GM12872 (cell line): ENCODE data around the gene SERPINE1.

Source experiments
- CTCF ChIP-seq: IDR thresholded peaks from 3 replicates; pipeline ENCODE4 v1.5.1; 2011; ENCODE audit warnings: low read depth, mild to moderate bottlenecking, low read length, moderate library complexity; ENCODE audit not compliant: insufficient read depth

The SERPINE1 gene

DNA sequence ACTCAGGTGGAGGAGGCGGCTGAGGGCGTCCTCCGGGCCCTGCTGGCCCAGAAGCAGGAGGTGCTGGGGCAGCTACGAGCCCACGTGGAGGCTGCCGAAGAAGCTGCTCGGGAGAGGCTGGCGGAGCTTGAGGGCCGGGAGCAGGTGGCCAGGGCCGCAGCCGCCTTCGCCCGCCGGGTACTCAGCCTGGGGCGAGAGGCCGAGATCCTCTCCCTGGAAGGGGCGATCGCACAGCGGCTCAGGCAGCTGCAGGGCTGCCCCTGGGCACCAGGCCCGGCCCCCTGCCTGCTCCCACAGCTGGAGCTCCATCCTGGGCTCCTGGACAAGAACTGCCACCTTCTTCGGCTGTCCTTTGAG, 38.9 kb upstream of the SERPINE1 start:
- TF ChIP-seq CTCF, result no peak

DNA sequence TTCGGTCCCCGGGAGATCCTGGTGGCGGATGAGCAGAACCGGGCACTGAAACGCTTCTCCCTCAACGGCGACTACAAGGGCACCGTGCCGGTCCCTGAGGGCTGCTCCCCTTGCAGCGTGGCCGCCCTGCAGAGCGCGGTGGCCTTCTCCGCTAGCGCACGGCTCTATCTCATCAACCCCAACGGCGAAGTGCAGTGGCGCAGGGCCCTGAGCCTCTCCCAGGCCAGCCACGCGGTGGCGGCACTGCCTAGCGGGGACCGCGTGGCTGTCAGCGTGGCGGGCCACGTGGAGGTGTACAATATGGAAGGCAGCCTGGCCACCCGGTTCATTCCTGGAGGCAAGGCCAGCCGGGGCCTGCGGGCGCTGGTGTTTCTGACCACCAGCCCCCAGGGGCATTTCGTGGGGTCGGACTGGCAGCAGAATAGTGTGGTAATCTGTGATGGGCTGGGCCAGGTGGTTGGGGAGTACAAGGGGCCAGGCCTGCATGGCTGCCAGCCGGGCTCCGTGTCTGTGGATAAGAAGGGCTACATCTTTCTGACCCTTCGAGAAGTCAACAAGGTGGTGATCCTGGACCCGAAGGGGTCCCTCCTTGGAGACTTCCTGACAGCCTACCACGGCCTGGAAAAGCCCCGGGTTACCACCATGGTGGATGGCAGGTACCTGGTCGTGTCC, 37.9 kb upstream of the SERPINE1 start:
- no peak for TF ChIP-seq CTCF

DNA sequence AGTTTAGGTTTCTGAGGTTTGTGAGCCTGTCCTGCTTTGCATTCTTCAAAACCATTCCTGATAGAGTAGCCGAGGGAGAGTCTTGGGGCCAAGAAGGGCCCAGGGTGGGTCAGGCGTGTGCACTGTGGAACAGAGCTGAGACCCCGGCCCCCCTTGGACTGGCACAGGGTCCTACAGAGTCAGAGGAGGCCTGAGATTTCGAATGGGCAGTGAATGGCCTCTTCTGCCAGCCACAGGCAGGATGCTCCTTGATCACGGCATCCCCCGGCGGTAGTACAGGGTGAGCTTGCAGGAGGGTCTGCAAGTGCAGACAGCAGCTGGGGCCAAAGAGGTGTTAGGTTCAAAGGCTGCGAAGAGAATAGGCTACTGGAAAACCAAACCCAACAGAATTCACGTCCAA, 37.0 kb upstream of the SERPINE1 start:
- no peak for TF ChIP-seq CTCF

- no peak for TF ChIP-seq CTCF
Observed at GRCh38 chr7:101093906-101094305, 33.0 kb upstream of the SERPINE1 start.

DNA sequence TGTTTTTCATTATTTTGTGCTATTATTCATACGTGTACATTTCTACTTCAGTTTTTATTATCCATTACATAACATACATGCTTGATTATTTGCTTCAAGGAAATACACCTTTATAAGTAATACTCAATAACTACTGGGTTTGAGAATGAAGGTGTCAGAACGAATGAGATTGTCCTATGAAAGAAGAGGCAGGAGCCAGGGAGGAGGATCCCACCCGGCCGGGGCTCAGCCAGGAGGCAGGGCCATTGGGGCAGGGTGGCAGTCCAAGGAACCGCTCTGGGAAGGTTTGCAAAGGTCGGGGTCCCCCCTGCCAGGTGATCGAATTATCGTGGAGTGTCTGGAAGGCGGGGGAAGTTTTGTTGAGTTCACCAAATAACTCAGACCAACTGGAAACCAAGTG, 32.5 kb upstream of the SERPINE1 start:
- TF ChIP-seq CTCF, result no peak

DNA sequence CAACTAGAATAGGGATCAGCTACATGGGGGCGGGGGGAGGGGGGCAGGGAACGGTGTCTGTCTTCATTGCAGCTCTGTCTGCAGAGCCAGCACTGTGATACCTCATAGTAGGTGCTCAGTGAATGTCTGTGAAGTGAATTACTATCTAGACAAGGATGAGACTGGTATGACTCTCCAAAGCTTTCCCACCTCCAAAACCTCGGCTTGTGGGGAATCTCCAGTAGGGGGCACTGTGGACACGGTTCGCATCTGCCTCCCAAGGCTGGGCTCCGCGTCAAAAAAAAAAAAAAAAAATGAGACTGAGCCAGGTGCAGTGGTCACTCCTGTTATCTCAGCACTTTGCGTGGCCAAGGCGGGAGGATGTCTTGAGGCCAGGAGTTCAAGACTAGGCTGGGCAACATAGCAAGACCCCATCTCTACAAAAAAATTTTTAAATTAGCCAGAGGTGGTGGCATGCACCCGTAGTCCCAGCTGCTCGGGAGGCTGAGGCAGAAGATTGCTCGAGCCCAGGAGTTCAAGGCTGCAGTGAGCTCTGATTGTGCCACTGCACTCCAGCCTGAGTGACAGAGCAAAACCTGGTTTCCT, 32.0 kb upstream of the SERPINE1 start:
- peak; percentile 68 for TF ChIP-seq CTCF

GRCh38 chr7:101096331-101096956, 30.5 kb upstream of the SERPINE1 start:
- no peak for TF ChIP-seq CTCF
